ENCODE measurements around the gene CD300LB. TPM values are rescaled to one million over a fixed set of nuclear protein-coding genes. Genes with fewer than 3 reads are reported as not detected.

Gene CD300LB
- total and polyA plus RNA-seq, 10 donors: 0.47 to 5.6 (median 2.0) TPM

Other genes starting within 250 kb of the CD300LB start
- gene KIF19, start 205.2 kb downstream of the CD300LB start, total RNA-seq: 10 to 100 TPM; 15.9 to 48.2 (median 24.1) TPM
- gene KIF19, start 205.2 kb downstream of the CD300LB start, polyA plus RNA-seq: 10 to 100 TPM in 2 of 3 donors, 1 to 10 TPM in 1; 5.7 to 22.8 (median 13.3) TPM
- gene BTBD17, start 169.6 kb downstream of the CD300LB start, total RNA-seq: under 1 TPM in 1 of 7 donors, not detected in 6; 0.51 TPM
- gene BTBD17, start 169.6 kb downstream of the CD300LB start, polyA plus RNA-seq: under 1 TPM in 1 of 3 donors, not detected in 2; 0.06 TPM
- 1 to 10 TPM in 6 of 7 donors, under 1 TPM in 1; 0.85 to 3.1 (median 2.2) TPM for gene GPR142, start 164.0 kb downstream of the CD300LB start, total RNA-seq
- under 1 TPM; 0.09 to 0.93 (median 0.18) TPM for gene GPR142, start 164.0 kb downstream of the CD300LB start, polyA plus RNA-seq
- 10 to 100 TPM; 24.1 to 70.0 (median 36.6) TPM for gene GPRC5C, start 99.4 kb downstream of the CD300LB start, total RNA-seq
- gene GPRC5C, start 99.4 kb downstream of the CD300LB start, polyA plus RNA-seq: 10 to 100 TPM; 11.0 to 19.7 (median 18.9) TPM
- 100 to 1,000 TPM in 6 of 7 donors, 10 to 100 TPM in 1; 95.6 to 142 (median 111) TPM for gene CD300A, start 64.8 kb downstream of the CD300LB start, total RNA-seq
- 10 to 100 TPM; 34.2 to 93.3 (median 76.1) TPM for gene CD300A, start 64.8 kb downstream of the CD300LB start, polyA plus RNA-seq
- 10 to 100 TPM in 2 of 7 donors, 1 to 10 TPM in 5; 4.3 to 10.3 (median 6.0) TPM for gene CD300C, start 14.6 kb upstream of the CD300LB start, total RNA-seq
- gene CD300C, start 14.6 kb upstream of the CD300LB start, polyA plus RNA-seq: 1 to 10 TPM in 2 of 3 donors, under 1 TPM in 1; 0.96 to 1.2 (median 1.0) TPM
- gene CD300H, start 36.0 kb upstream of the CD300LB start, total RNA-seq: 10 to 100 TPM in 1 of 7 donors, 1 to 10 TPM in 4, not detected in 2; 1.8 to 20.0 (median 3.7) TPM
- gene CD300H, start 36.0 kb upstream of the CD300LB start, polyA plus RNA-seq: 1 to 10 TPM; 1.5 to 4.8 (median 4.1) TPM
- gene CD300LD, start 60.8 kb upstream of the CD300LB start, total RNA-seq: 1 to 10 TPM in 1 of 7 donors, not detected in 6; 1.4 TPM
- gene CD300LD, start 60.8 kb upstream of the CD300LB start, polyA plus RNA-seq: under 1 TPM in 1 of 3 donors, not detected in 2; 0.06 TPM
- 10 to 100 TPM in 3 of 7 donors, 1 to 10 TPM in 4; 1.7 to 20.3 (median 6.4) TPM for gene CD300E, start 92.3 kb upstream of the CD300LB start, total RNA-seq
- gene CD300E, start 92.3 kb upstream of the CD300LB start, polyA plus RNA-seq: 1 to 10 TPM in 2 of 3 donors, under 1 TPM in 1; 0.99 to 5.3 (median 3.0) TPM
- 10 to 100 TPM; 29.5 to 45.8 (median 33.0) TPM for gene CD300LF, start 181.4 kb upstream of the CD300LB start, total RNA-seq
- gene CD300LF, start 181.4 kb upstream of the CD300LB start, polyA plus RNA-seq: 10 to 100 TPM; 13.1 to 30.6 (median 23.9) TPM
- 10 to 100 TPM; 17.4 to 29.2 (median 24.3) TPM for gene RAB37, start 205.8 kb upstream of the CD300LB start, total RNA-seq
- gene RAB37, start 205.8 kb upstream of the CD300LB start, polyA plus RNA-seq: 10 to 100 TPM; 16.6 to 37.6 (median 19.8) TPM
- 10 to 100 TPM; 41.9 to 85.6 (median 53.9) TPM for gene NHERF1, start 217.2 kb upstream of the CD300LB start, total RNA-seq
- gene NHERF1, start 217.2 kb upstream of the CD300LB start, polyA plus RNA-seq: 10 to 100 TPM; 28.7 to 51.8 (median 37.2) TPM
- 10 to 100 TPM; 25.6 to 48.4 (median 41.5) TPM for gene NAT9, start 244.9 kb upstream of the CD300LB start, total RNA-seq
- 10 to 100 TPM; 30.4 to 37.4 (median 33.2) TPM for gene NAT9, start 244.9 kb upstream of the CD300LB start, polyA plus RNA-seq

All from spleen (tissue), 10 donors.